HepG2 (cell line): ENCODE results near the gene TMEM185B. TPM values are rescaled to one million over a fixed set of nuclear protein-coding genes. Genes with fewer than 3 reads are reported as not detected.
"Not testable (repeated sequence)": the region's sequence is repeated elsewhere in the genome, so short reads cannot be mapped to it uniquely, and the experiment has no call there.

Source experiments
- ATAC-seq: fragments of 200-7000 bp; cut with Tn5 transposase; 3 replicates; pipeline ENCODE4 v1.9.1; 2020; ENCODE audit warnings: mild to moderate bottlenecking, moderate library complexity
- BruUV-seq: library from RNA; stranded (reverse); fragments of 400-500 nt; replicated peaks from 2 replicates; lab custom pipeline; 2021; lab: Mats Ljungman, UMichigan
- CTCF ChIA-PET: fragments of 300-600 bp; formaldehyde crosslinking; extraction: SDS; loops from one replicate; lab custom pipeline; 2021; ENCODE audit warnings: low total read pairs, inconsistent platforms, low intra/inter-chr PET ratio; lab: Yijun Ruan, JAX
- POLR2A ChIA-PET: fragments of 350-600 bp; sonication (Branson Sonifier 250); formaldehyde crosslinking; loops from one replicate; lab custom pipeline; 2020; ENCODE audit warnings: antibody characterized with exemption, inconsistent platforms; lab: Yijun Ruan, JAX
- DNase-seq: peaks from one replicate; pipeline ENCODE4 v3.0.0-alpha.2; 2015; ENCODE audit warnings: low spot score
- FAIRE-seq: peaks from 3 replicates; lab custom pipeline; 2011; peaks lifted over from hg19 to GRCh38; lab: Jason Lieb, UNC
- H2AFZ ChIP-seq: one replicate; pipeline ENCODE4 v1.6.1; 2011; ENCODE audit warnings: low read length, inconsistent platforms
- H3K27ac ChIP-seq: fragments of 300-600 bp; 3 replicates; pipeline ENCODE4 v1.8.0; 2011; ENCODE audit warnings: mixed run types, mild to moderate bottlenecking, mixed read lengths, low read length, inconsistent platforms; ENCODE audit not compliant: insufficient read depth; ENCODE audit errors: extremely low read length
- H3K27me3 ChIP-seq, 2 experiments: fragments of 200-600 bp in 1 of 2; 2 replicates in 1 of 2; 3 replicates in 1 of 2; pipeline versions ENCODE4 v1.6.0 to v1.8.0; 2011; ENCODE audit warnings: low read length in 2 of 2, mild to moderate bottlenecking in 2 of 2, moderate library complexity in 2 of 2, inconsistent platforms in 1 of 2; ENCODE audit not compliant: insufficient read depth in 2 of 2, control insufficient read depth in 1 of 2
- H3K36me3 ChIP-seq, 2 experiments: fragments of 200-600 bp in 1 of 2; replicated peaks in 1 of 2; 2 replicates in 1 of 2; 3 replicates in 1 of 2; pipeline versions ENCODE4 v1.5.1 to v1.8.0; 2011; ENCODE audit warnings: low read length in 2 of 2, inconsistent platforms in 1 of 2; ENCODE audit not compliant: insufficient read depth in 2 of 2, control insufficient read depth in 1 of 2
- H3K4me1 ChIP-seq: 2 replicates; pipeline ENCODE4 v1.5.1; 2012; ENCODE audit warnings: low read length, inconsistent platforms; ENCODE audit not compliant: insufficient read depth
- H3K4me2 ChIP-seq: 2 replicates; pipeline ENCODE4 v1.6.0; 2011; ENCODE audit warnings: low read depth, low read length, inconsistent platforms
- H3K4me3 ChIP-seq, 3 experiments: fragments of 200-600 bp in 1 of 3; sonication (generic), shearing (Covaris generic) in 1 of 3; replicated peaks in 1 of 3; 2 replicates each; pipeline ENCODE4 v1.5.1; 2011 to 2016; ENCODE audit warnings: low read length in 3 of 3, inconsistent platforms in 2 of 3, low read depth in 2 of 3, mild to moderate bottlenecking in 2 of 3, control low read depth in 1 of 3, mixed read lengths in 1 of 3; ENCODE audit not compliant: insufficient read depth in 1 of 3
- H3K79me2 ChIP-seq: one replicate; pipeline ENCODE4 v1.6.1; 2011; ENCODE audit warnings: low read length, inconsistent platforms; ENCODE audit not compliant: insufficient read depth
- H3K9ac ChIP-seq: 2 replicates; pipeline ENCODE4 v1.6.0; 2011; ENCODE audit warnings: mild to moderate bottlenecking, low read depth, low read length, inconsistent platforms; ENCODE audit not compliant: insufficient read depth
- H3K9me3 ChIP-seq: 2 replicates; pipeline ENCODE4 v1.5.1; 2012; ENCODE audit warnings: mild to moderate bottlenecking, low read length
- H4K20me1 ChIP-seq: 2 replicates; pipeline ENCODE4 v1.6.0; 2011; ENCODE audit warnings: inconsistent platforms, mild to moderate bottlenecking, low read length, moderate library complexity; ENCODE audit not compliant: insufficient read depth
- CREB1 ChIP-seq, 2 experiments: fragments of 450-650 bp in 1 of 2; IDR thresholded peaks; 2 replicates each; pipeline ENCODE4 v1.6.1; 2016 to 2017; ENCODE audit warnings: control low read depth in 1 of 2, mild to moderate bottlenecking in 1 of 2, missing compliant biosample characterization in 1 of 2, missing genetic modification characterization in 1 of 2
- ELF1 ChIP-seq: sonication (generic); formaldehyde crosslinking; IDR thresholded peaks from 2 replicates; pipeline ENCODE4 v1.4.0; 2020; ENCODE audit warnings: missing genetic modification reagents
- HOXA7 ChIP-seq: sonication (generic); formaldehyde crosslinking; IDR thresholded peaks from 2 replicates; pipeline ENCODE4 v1.8.1; 2022; ENCODE audit warnings: mild to moderate bottlenecking, missing genetic modification reagents, moderate library complexity
- MAFK ChIP-seq, 2 experiments: IDR thresholded peaks in 1 of 2; conservative IDR thresholded peaks in 1 of 2; 2 replicates each; pipeline ENCODE4 v1.6.1; 2011; ENCODE audit warnings: improper control_type of control experiment in 2 of 2, low read length in 2 of 2
- PITX1 ChIP-seq: sonication (generic); formaldehyde crosslinking; IDR thresholded peaks from 2 replicates; pipeline ENCODE4 v1.5.1; 2020; ENCODE audit warnings: mild to moderate bottlenecking, missing genetic modification reagents
- RARG ChIP-seq: sonication (generic); formaldehyde crosslinking; IDR thresholded peaks from 2 replicates; pipeline ENCODE4 v1.4.0; 2020; ENCODE audit warnings: low read depth, mild to moderate bottlenecking, missing genetic modification reagents
- SOX6 ChIP-seq, 2 experiments: fragments of 450-650 bp in 1 of 2; sonication (generic) in 1 of 2; formaldehyde crosslinking in 1 of 2; IDR thresholded peaks; 2 replicates each; pipeline versions ENCODE4 v1.4.0 to v1.6.1; 2017 to 2020; ENCODE audit warnings: antibody characterized with exemption in 1 of 2, mild to moderate bottlenecking in 1 of 2, missing genetic modification reagents in 1 of 2
- ZNF326 ChIP-seq: sonication (generic); formaldehyde crosslinking; IDR thresholded peaks from 2 replicates; pipeline ENCODE4 v1.4.0; 2020; ENCODE audit warnings: missing genetic modification reagents, borderline replicate concordance
- ZNF350 ChIP-seq: sonication (generic); formaldehyde crosslinking; IDR thresholded peaks from 2 replicates; pipeline ENCODE4 v1.4.0; 2020; ENCODE audit warnings: mild to moderate bottlenecking, low read depth, missing genetic modification reagents, borderline replicate concordance
- ZNF547 ChIP-seq: sonication (generic); formaldehyde crosslinking; IDR thresholded peaks from 2 replicates; pipeline ENCODE4 v1.5.1; 2020; ENCODE audit warnings: mild to moderate bottlenecking, missing genetic modification reagents
- ZNF557 ChIP-seq: sonication (generic); formaldehyde crosslinking; IDR thresholded peaks from 2 replicates; pipeline ENCODE4 v1.4.0; 2020; ENCODE audit warnings: missing genetic modification reagents
- ZNF615 ChIP-seq: sonication (generic); formaldehyde crosslinking; IDR thresholded peaks from 2 replicates; pipeline ENCODE4 v1.5.0; 2020; ENCODE audit warnings: mild to moderate bottlenecking, missing genetic modification reagents, borderline replicate concordance
- ZNF660 ChIP-seq: sonication (generic); formaldehyde crosslinking; IDR thresholded peaks from 2 replicates; pipeline ENCODE4 v1.5.1; 2020; ENCODE audit warnings: mild to moderate bottlenecking, low read depth, missing genetic modification reagents, borderline replicate concordance
- ZNF678 ChIP-seq: sonication (generic); formaldehyde crosslinking; IDR thresholded peaks from 2 replicates; pipeline ENCODE4 v1.4.0; 2020; ENCODE audit warnings: mild to moderate bottlenecking, missing genetic modification reagents
- ZNF772 ChIP-seq: sonication (generic); formaldehyde crosslinking; IDR thresholded peaks from 2 replicates; pipeline ENCODE4 v1.5.0; 2020; ENCODE audit warnings: mild to moderate bottlenecking, missing genetic modification reagents
- WGBS: methylation state at CpG from one replicate; pipeline ENCODE4 v1.1.6; 2017; ENCODE audit warnings: low lambda C conversion rate; 5-methylcytosine and 5-hydroxymethylcytosine counted together
- in situ Hi-C: cut with HindIII; loops from 2 replicates; pipeline ENCODE4 v1.10.0; 2017; ENCODE audit warnings: low pct_unique_long_range_greater_than_20kb; ENCODE audit not compliant: extremely low pct_ligation_motif_present
- intact Hi-C: fragments of 100-400 bp; cut with micrococcal nuclease; formaldehyde crosslinking; loops from one replicate; pipeline ENCODE4 v1.10.0; 2022; ENCODE audit not compliant: unreplicated experiment
- polyA plus RNA-seq, 8 experiments: library from polyadenylated mRNA; depleted of rRNA in 3 of 8; stranded (reverse) in 7 of 8; unstranded in 1 of 8; fragments of >200 nt; fragmentation: Illumina TruSeq in 4 of 8; extraction: Trizol in 4 of 8; gene quantifications; 2 replicates each; pipeline versions ENCODE4 v1.2.1 to v1.2.3, GENCODE V29; 2011 to 2016; ENCODE audit warnings: low read depth in 4 of 8, missing spikeins in 1 of 8, mixed read lengths in 1 of 8; ENCODE audit not compliant: insufficient read depth in 1 of 8
- total RNA-seq, 5 experiments: library from RNA; depleted of rRNA; stranded (reverse); fragments of >200 nt; fragmentation: Illumina TruSeq; extraction: Trizol; gene quantifications; 2 replicates each; pipeline ENCODE4 v1.2.3, GENCODE V29; 2016; ENCODE audit warnings: low read depth in 1 of 5
- TF ChIP-seq, protein P1 (sequence below): sonication (generic); formaldehyde crosslinking; IDR thresholded peaks from 2 replicates; pipeline ENCODE4 v1.5.0; 2020; ENCODE audit warnings: mild to moderate bottlenecking, missing genetic modification reagents, borderline replicate concordance

Gene TMEM185B
- total and polyA plus RNA-seq, 2 of the 13 experiments (the other 11 are each of a cell fraction or from before 2014, with no cell fraction given) = 5.6 to 7.0 TPM

- TF ChIP-seq ZNF660 (CRISPR knock-in tag) = no peak
- TF ChIP-seq ELF1 = no peak
- TF ChIP-seq ZNF557 (CRISPR knock-in tag) = no peak
- TF ChIP-seq, all 625 proteins: peak for 0
These were observed 12.5 kb upstream of the TMEM185B start (continued) for GRCh38 chr2:120235681-120236080.

- H3K4me3 ChIP-seq, H2AFZ ChIP-seq, H3K4me2 ChIP-seq, CTCF ChIA-PET, FAIRE-seq, POLR2A ChIA-PET, DNase-seq, H4K20me1 ChIP-seq, H3K36me3 ChIP-seq, in situ Hi-C loops, H3K27ac ChIP-seq, H3K9me3 ChIP-seq, H3K79me2 ChIP-seq, BruUV-seq, ATAC-seq, H3K9ac ChIP-seq: not testable (repeated sequence)
- WGBS = 91% methylated on average over 2 of the region's 2 CpGs
- intact Hi-C loops = loop anchor here (5.0 kb wide), 1 partner anchor 512 kb away; no protein-coding TSS in a partner anchor
- H3K4me1 ChIP-seq = peaks cover 67% of the 10 kb centered on the region
- peaks cover 4 to 19% of the 10 kb centered on the region in 2 experiments; a peak in 4 of 5 replicates for H3K27me3 ChIP-seq
These were observed 12.0 kb upstream of the TMEM185B start for GRCh38 chr2:120235158-120235557.

DNA sequence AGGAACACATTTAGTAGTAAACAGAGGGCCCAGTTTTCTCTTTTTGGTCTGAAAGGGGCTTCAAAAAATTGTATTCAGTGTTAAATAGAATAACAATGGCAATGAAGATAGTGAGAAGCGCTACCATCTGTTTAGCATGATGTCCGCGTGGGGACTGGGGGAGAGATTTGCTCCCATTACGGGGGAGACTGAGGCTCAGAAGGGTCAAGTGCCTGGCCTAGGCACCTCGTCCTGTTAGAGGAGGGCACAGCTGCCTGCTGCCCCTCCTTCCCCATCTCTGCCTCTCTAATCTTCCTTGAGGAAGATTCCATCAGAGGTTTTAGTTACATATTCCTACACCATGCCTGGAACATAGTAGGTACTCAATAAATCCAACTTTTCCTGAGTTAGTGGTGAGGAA, 10.1 kb upstream of the TMEM185B start:
- Histone ChIP-seq H3K4me1 (peaks cover 67% of the 10 kb centered on the region), H2AFZ (no peak overlapping the region), H3K79me2 (no peaks in the 10 kb centered on the region), H3K9ac (no peak overlapping the region), H3K4me3 (no peak overlapping the region), H3K27me3 (peaks cover 4 to 22% of the 10 kb centered on the region in 2 experiments; a peak in 4 of 5 replicates), H3K4me2 (no peak overlapping the region), H3K27ac (no peak overlapping the region), H4K20me1 (no peaks in the 10 kb centered on the region), H3K36me3 (no peaks in the 10 kb centered on the region), H3K9me3 (no peaks in the 10 kb centered on the region)
- POLR2A ChIA-PET = no interaction called here
- 73% methylated on average over 5 of the region's 5 CpGs for WGBS
- BruUV-seq = no TSS peak
- in situ Hi-C loops (no loop called here), intact Hi-C loops (loop anchor here (5.0 kb wide), 1 partner anchor 74 kb away; no protein-coding TSS in a partner anchor)
- ATAC-seq (no peak), FAIRE-seq (no peak), DNase-seq (no peak)
- CTCF ChIA-PET = no interaction called here
- TF ChIP-seq ZNF350 (CRISPR knock-in tag) (no peak), ZNF772 (CRISPR knock-in tag) (no peak), ZNF547 (CRISPR knock-in tag) (no peak), ZNF678 (CRISPR knock-in tag) (no peak), SOX6 (IDR thresholded peaks at IDR 0.05) (no peak), SOX6 (CRISPR knock-in tag; IDR thresholded peaks at IDR 0.05) (no peak), ZNF326 (CRISPR knock-in tag) (no peak), PITX1 (CRISPR knock-in tag) (no peak), ZNF615 (CRISPR knock-in tag) (no peak), CREB1 (IDR thresholded peaks at IDR 0.05) (no peak), CREB1 (CRISPR knock-in tag; IDR thresholded peaks at IDR 0.05) (no peak), RARG (CRISPR knock-in tag) (no peak), HOXA7 (CRISPR knock-in tag) (no peak), MAFK (conservative IDR thresholded peaks at IDR 0.05 in 1 of 2, IDR thresholded peaks at IDR 0.05 in 1 of 2; ENCODE audit: low read length in 2 of 2) (no peak)
- TF ChIP-seq, protein P1, sequence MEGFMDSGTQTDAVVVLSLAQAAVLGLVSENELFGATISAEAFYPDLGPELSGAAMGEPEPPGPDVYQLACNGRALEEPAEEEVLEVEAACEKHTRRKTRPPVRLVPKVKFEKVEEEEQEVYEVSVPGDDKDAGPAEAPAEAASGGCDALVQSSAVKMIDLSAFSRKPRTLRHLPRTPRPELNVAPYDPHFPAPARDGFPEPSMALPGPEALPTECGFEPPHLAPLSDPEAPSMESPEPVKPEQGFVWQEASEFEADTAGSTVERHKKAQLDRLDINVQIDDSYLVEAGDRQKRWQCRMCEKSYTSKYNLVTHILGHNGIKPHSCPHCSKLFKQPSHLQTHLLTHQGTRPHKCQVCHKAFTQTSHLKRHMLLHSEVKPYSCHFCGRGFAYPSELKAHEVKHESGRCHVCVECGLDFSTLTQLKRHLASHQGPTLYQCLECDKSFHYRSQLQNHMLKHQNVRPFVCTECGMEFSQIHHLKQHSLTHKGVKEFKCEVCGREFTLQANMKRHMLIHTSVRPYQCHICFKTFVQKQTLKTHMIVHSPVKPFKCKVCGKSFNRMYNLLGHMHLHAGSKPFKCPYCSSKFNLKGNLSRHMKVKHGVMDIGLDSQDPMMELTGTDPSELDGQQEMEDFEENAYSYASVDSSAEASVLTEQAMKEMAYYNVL (CRISPR knock-in tag) = no peak
